ENCODE results near the gene RBMS1. TPM values are rescaled to one million over a fixed set of nuclear protein-coding genes. Genes with fewer than 3 reads are reported as not detected.

Gene RBMS1
- total and polyA plus RNA-seq, 2 of the 13 experiments (the other 11 are each of a cell fraction or from before 2014, with no cell fraction given) = 55.5 to 110 TPM

GRCh38 chr2:160349306-160349705, 144.3 kb downstream of the RBMS1 start:
- no peak overlapping the region for H3K9ac ChIP-seq (ENCODE audit: insufficient read depth, low read depth, low read length)
- no peak overlapping the region for H3K27ac ChIP-seq (ENCODE audit: extremely low read length, insufficient read depth, low read length)
- no peak overlapping the region for H2AFZ ChIP-seq (ENCODE audit: low read length)
- H3K4me2 ChIP-seq (ENCODE audit: low read depth, low read length) = no peak overlapping the region
- peaks cover 5 to 8% of the 10 kb centered on the region in 2 experiments; a peak in 3 of 5 replicates for H3K36me3 ChIP-seq (replicated peaks in 1 of 2; ENCODE audit: control insufficient read depth in 1 of 2, insufficient read depth in 2 of 2, low read length in 2 of 2)
- BruUV-seq (replicated peaks) = no TSS peak
- FAIRE-seq (no peak), ATAC-seq (no peak), DNase-seq (ENCODE audit: low spot score) (no peak)
- no peaks in the 10 kb centered on the region for H3K27me3 ChIP-seq (ENCODE audit: control insufficient read depth in 1 of 2, insufficient read depth in 2 of 2, low read length in 2 of 2)
- H3K4me3 ChIP-seq (replicated peaks in 1 of 3; ENCODE audit: insufficient read depth in 1 of 3, low read depth in 2 of 3, low read length in 3 of 3) = no peak overlapping the region
- ChIA-PET CTCF (ENCODE audit: low intra/inter-chr PET ratio, low total read pairs) (no interaction called here), POLR2A (no interaction called here)
- peaks cover 12% of the 10 kb centered on the region for H3K4me1 ChIP-seq (ENCODE audit: insufficient read depth, low read length)
- H3K79me2 ChIP-seq (ENCODE audit: insufficient read depth, low read length) = no peaks in the 10 kb centered on the region
- 0 out of 2 replicates have a peak, but pooled peaks cover 7% of the 10 kb centered on the region for H4K20me1 ChIP-seq (ENCODE audit: insufficient read depth, low read length)
- TF ChIP-seq PCBP1 (IDR thresholded peaks at IDR 0.05; ENCODE audit: borderline replicate concordance, low read depth, low read length) (no peak), EP300 (IDR thresholded peaks at IDR 0.05; ENCODE audit: low read depth in 2 of 2, low read length in 2 of 2) (no peak), EP300 (CRISPR knock-in tag; IDR thresholded peaks at IDR 0.05; ENCODE audit: borderline replicate concordance) (no peak), SYNCRIP (IDR thresholded peaks at IDR 0.05; ENCODE audit: insufficient read depth, low read depth, low read length) (no peak), MXI1 (IDR thresholded peaks at IDR 0.05; ENCODE audit: borderline replicate concordance, low read depth, low read length) (no peak), RORA (CRISPR knock-in tag; IDR thresholded peaks at IDR 0.05) (no peak), ZNF557 (CRISPR knock-in tag; IDR thresholded peaks at IDR 0.05) (no peak), ZFP62 (CRISPR knock-in tag; IDR thresholded peaks at IDR 0.05) (no peak), ZNF761 (CRISPR knock-in tag; conservative IDR thresholded peaks at IDR 0.05) (no peak), FOXA3 (CRISPR knock-in tag; IDR thresholded peaks at IDR 0.05) (no peak), ZNF160 (CRISPR knock-in tag; IDR thresholded peaks at IDR 0.05) (no peak), KDM3A (CRISPR knock-in tag; IDR thresholded peaks at IDR 0.05; ENCODE audit: low read depth) (no peak), ZNF224 (CRISPR knock-in tag; IDR thresholded peaks at IDR 0.05) (no peak), ZNF329 (CRISPR knock-in tag; IDR thresholded peaks at IDR 0.05; ENCODE audit: low read depth) (no peak), THAP7 (CRISPR knock-in tag; IDR thresholded peaks at IDR 0.05) (no peak)
- TF ChIP-seq, protein P1, sequence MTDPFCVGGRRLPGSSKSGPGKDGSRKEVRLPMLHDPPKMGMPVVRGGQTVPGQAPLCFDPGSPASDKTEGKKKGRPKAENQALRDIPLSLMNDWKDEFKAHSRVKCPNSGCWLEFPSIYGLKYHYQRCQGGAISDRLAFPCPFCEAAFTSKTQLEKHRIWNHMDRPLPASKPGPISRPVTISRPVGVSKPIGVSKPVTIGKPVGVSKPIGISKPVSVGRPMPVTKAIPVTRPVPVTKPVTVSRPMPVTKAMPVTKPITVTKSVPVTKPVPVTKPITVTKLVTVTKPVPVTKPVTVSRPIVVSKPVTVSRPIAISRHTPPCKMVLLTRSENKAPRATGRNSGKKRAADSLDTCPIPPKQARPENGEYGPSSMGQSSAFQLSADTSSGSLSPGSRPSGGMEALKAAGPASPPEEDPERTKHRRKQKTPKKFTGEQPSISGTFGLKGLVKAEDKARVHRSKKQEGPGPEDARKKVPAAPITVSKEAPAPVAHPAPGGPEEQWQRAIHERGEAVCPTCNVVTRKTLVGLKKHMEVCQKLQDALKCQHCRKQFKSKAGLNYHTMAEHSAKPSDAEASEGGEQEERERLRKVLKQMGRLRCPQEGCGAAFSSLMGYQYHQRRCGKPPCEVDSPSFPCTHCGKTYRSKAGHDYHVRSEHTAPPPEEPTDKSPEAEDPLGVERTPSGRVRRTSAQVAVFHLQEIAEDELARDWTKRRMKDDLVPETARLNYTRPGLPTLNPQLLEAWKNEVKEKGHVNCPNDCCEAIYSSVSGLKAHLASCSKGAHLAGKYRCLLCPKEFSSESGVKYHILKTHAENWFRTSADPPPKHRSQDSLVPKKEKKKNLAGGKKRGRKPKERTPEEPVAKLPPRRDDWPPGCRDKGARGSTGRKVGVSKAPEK (CRISPR knock-in tag; IDR thresholded peaks at IDR 0.05; ENCODE audit: borderline replicate concordance) = no peak
- TF ChIP-seq, protein P2, sequence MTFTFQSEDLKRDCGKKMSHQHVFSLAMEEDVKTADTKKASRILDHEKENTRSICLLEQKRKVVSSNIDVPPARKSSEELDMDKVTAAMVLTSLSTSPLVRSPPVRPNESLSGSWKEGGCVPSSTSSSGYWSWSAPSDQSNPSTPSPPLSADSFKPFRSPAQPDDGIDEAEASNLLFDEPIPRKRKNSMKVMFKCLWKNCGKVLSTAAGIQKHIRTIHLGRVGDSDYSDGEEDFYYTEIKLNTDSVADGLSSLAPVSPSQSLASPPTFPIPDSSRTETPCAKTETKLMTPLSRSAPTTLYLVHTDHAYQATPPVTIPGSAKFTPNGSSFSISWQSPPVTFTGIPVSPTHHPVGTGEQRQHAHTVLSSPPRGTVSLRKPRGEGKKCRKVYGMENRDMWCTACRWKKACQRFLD (CRISPR knock-in tag; IDR thresholded peaks at IDR 0.05; ENCODE audit: borderline replicate concordance) = no peak
- TF ChIP-seq, protein P3, sequence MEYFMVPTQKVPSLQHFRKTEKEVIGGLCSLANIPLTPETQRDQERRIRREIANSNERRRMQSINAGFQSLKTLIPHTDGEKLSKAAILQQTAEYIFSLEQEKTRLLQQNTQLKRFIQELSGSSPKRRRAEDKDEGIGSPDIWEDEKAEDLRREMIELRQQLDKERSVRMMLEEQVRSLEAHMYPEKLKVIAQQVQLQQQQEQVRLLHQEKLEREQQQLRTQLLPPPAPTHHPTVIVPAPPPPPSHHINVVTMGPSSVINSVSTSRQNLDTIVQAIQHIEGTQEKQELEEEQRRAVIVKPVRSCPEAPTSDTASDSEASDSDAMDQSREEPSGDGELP (IDR thresholded peaks at IDR 0.05; ENCODE audit: borderline replicate concordance, low read depth) = no peak
- H3K9me3 ChIP-seq (ENCODE audit: low read length) = no peaks in the 10 kb centered on the region
- intact Hi-C loops (cut with micrococcal nuclease; ENCODE audit: unreplicated experiment) (no loop called here), in situ Hi-C loops (cut with HindIII; ENCODE audit: extremely low pct_ligation_motif_present, low pct_unique_long_range_greater_than_20kb) (no loop called here)
- 93% methylated on average over 2 of the region's 2 CpGs for WGBS (ENCODE audit: low lambda C conversion rate)

All from HepG2 (cell line).